KBM-7 (cell line): ENCODE measurements around the gene SLC4A8.

Experiments used
- DNase-seq: peaks from one replicate; pipeline ENCODE4 v3.0.0-alpha.2; 2015
- in situ Hi-C: fragments of 300-500 bp; cut with MboI; formaldehyde crosslinking; loops from 2 replicates; pipeline ENCODE4 v1.14.3; 2020; ENCODE audit warnings: low sequenced_read_pairs, low pct_unique_long_range_greater_than_20kb, mixed read lengths

Gene SLC4A8

DNA sequence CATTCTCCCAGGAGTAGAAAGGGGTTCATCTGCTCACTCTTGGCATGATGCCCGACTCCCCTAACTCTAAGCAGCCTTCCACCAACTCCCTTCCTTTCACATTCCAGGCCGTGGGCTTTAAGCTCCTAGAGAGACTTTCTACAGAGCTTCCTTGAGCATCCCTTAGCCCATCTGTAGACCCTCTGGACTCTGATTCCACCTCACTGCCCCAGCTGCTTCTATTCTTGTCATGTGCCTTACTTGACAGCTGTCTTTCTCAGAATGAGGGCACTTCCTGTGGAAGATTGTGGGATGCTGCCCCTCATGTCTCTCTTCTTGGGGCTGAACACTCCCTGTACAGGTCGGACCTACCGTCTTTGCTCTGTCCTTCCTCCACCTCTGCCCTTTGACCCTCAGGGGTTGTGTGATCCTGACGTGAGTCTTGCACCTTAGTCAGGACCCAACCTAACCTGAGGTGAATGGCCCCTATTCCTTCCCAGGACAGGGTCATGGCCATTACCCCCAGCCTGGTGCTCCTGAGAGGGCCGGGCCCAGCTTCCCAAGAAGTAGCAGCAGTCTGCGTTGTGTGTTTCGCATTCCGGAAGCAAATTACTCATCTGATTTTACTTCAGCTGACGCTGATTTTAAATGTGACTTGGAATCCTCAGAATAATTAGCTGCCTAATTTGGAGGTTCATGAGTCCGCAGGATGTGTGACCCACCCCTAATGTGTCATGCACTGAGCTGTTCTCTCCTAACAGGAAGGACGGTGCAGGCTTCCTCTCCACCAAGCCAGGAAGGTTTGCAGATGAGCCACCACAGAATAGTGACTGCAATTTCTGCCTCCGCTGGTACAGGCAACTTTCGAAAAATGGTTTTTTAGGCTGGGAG is 30.7 kb upstream of the SLC4A8 start:
- DNase-seq = no peak
- in situ Hi-C loops = no loop called here

DNA sequence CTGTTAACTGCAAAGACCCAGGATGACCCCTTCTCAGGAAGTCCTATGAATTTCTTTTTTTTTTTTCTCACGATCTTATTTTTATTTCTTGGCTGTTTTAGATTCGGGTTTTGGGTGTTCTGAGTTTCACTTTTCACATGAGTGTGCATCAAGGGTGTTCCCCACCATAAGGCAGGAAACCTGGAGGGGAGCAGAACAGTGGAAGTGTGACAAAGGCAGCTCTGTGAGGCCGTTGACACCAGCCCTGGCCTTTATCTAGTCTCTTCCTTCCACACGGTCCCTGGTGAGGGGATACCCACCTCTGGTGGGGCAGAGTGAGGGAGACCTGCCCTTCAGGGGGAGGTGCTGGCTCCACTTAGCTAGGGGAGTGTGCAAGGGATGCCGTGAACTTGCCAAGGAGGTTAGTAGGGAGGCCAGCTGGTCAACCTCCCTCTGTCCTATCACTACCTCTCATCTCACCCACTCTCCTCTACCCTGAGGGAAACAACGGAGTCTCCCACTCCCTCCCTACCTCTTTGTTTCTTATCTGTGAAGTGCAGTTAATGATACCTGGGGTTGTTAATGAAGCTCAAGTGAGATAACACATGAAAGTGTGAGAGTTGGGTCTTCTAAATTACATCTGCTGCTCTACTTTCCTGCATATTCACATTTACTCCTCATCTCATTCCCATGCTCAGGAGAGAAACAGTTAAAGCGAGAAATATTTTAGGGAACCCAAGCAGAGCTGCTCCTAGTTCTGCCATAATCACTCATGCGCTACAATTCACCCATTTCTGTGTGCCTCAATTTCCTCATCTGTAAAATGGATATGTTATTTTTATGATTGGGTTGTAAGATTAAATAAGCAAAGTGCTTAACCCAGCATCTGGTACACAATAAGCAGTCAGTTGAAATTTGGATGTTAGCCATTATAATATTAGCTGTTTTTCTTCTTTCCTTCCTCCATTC is 29.1 kb upstream of the SLC4A8 start:
- in situ Hi-C loops = no loop called here
- DNase-seq = peak; percentile 58

GRCh38 chr12:51397670-51398069 is 27.0 kb upstream of the SLC4A8 start:
- in situ Hi-C loops = no loop called here
- DNase-seq = no peak

DNA sequence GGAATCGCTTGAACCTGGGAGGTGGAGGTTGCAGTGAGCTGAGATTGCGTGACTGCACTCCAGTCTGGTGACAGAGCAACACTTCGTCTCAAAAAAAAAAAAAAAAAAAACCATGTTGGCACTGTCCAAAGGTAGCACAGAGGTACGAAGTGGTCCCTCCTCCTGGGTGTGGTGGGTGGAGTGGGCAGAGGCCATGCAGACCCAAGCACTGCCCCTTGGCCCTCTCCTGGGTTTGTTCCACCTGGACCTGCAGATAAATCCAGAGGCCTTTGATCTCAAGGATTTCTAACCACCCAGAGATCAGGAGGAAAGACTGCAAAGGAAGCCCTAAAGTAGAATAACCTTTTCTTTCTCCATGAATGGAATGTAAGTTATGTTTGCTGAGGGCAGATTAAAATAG is 24.7 kb upstream of the SLC4A8 start:
- in situ Hi-C loops = no loop called here
- DNase-seq = no peak

- in situ Hi-C loops = no loop called here
- no peak for DNase-seq
Measured at GRCh38 chr12:51401020-51401419, 23.6 kb upstream of the SLC4A8 start.

DNA sequence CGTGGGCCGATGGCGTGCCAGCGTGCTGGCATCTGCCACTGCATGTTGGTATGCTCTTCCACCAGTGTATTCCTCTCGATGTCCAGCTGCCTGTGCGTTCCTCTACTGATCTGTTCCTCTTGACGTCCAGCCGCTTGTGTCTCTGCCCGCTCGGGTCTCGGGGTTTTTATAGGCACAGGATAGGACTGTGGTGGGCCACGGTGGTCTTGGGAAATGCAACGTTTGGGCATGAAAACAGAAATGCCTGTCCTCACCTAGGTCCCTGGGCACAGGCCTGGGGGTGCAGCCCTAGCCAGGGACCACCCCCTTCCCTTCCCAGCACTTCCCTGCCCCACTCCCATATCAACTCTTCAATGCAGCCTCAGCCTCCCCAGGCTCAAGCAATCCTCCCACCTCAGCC is 23.1 kb upstream of the SLC4A8 start:
- in situ Hi-C loops = no loop called here
- DNase-seq = no peak

- DNase-seq = no peak
- in situ Hi-C loops = no loop called here
Measured at GRCh38 chr12:51401900-51402299, 22.7 kb upstream of the SLC4A8 start.

GRCh38 chr12:51403159-51403558 is 21.5 kb upstream of the SLC4A8 start:
- in situ Hi-C loops = no loop called here
- DNase-seq = no peak

- peak; percentile 70 for DNase-seq
- in situ Hi-C loops = no loop called here
Measured at GRCh38 chr12:51403681-51404136, 20.9 kb upstream of the SLC4A8 start.

DNA sequence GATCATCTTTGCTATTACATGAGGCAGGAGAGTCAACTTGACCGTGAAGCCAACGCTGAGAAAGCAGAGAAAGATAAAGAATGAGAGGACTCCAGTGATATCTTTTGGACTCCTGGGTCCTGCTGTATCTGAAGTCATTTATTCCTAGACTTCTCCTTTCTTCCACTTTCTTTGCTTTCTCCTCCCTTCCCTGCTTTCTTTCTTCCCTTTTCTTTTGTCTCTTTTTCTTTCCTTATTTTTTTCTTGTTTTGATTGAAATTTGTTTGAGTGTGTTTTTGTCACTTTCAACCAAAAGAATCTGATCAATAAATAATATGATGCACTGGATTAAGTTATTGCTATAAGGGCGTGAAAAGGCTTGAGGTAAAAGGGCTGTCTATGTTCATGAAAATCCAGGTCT is 20.0 kb upstream of the SLC4A8 start:
- no peak for DNase-seq
- in situ Hi-C loops = no loop called here

DNA sequence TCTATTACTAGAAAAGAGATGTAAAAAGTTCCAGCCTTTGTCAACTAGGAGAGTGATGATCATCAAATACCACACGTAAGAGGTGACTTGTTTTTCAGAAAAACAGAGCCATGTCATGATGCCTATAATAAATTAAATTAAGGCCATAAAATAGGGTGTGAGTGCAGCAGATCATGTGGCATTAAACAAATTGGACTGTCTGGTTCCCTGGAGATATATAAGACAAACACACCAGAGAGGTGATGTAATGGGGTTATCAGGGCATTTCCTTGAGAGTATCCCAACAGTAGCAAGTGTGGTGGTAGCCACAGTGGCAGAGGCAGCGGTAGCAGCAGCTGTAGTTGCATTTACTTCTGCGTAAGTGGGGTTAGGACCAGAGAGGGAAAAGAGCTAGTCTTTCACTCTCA is 18.8 kb upstream of the SLC4A8 start:
- DNase-seq = no peak
- in situ Hi-C loops = no loop called here

- no peak for DNase-seq
- in situ Hi-C loops = no loop called here
Measured at GRCh38 chr12:51406290-51406689, 18.3 kb upstream of the SLC4A8 start.

- in situ Hi-C loops = no loop called here
- no peak for DNase-seq
Measured at GRCh38 chr12:51406859-51407258, 17.8 kb upstream of the SLC4A8 start.

DNA sequence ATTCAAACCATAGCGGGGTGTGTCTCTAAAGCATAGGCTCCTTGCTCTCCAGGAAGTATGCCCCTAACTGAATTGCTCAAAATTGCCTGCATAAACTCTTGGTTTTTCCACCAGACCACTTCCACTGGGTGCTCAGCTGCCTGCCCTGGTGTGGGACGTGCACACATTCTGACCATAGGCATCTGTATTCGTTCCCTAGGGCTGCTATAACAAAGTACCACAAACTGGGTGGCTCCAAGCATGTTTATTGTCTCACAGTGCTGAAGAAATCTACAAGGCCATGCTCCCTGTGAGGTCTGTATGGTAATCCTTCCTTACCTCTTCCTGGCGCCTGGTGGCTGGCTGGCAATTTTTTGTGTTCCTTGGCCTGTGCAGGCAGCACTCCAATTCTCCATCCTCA is 17.0 kb upstream of the SLC4A8 start:
- DNase-seq = no peak
- in situ Hi-C loops = no loop called here

DNA sequence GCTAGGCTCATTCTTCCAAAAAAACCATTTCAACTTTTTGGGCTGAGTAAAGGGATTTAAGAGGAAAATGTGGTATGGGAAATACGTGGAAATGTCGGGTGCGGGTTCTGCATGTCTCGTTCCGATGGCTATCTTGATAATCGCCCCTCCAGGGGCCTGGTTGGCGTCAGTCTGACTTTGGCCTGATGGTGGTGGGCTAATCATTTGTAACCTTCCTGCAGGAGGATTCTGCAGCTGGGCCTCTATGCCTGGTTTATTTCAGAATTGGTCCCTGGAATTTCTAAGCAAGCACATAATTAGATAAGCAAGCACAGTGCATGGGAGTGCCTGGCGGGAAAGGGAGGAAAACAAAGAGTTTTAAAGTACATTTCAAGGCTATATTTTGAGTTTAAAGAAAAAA is 14.8 kb upstream of the SLC4A8 start:
- DNase-seq = no peak
- in situ Hi-C loops = no loop called here

GRCh38 chr12:51413149-51413548 is 11.5 kb upstream of the SLC4A8 start:
- DNase-seq = no peak
- in situ Hi-C loops = no loop called here

GRCh38 chr12:51413791-51414190 is 10.8 kb upstream of the SLC4A8 start:
- no peak for DNase-seq
- in situ Hi-C loops = no loop called here

GRCh38 chr12:51415931-51416330 is 8.7 kb upstream of the SLC4A8 start:
- DNase-seq = no peak
- in situ Hi-C loops = no loop called here

- in situ Hi-C loops = no loop called here
- no peak for DNase-seq
Measured at GRCh38 chr12:51417826-51418225, 6.8 kb upstream of the SLC4A8 start.
